Progenitor cell of endocrine pancreas (in vitro differentiated cells): ENCODE measurements around the gene METTL21A. TPM values are rescaled to one million over a fixed set of nuclear protein-coding genes. Genes with fewer than 3 reads are reported as not detected.

ENCODE experiments used
- DNase-seq: peaks from one replicate; pipeline ENCODE4 v3.0.0; 2021; ENCODE audit warnings: low spot score; ENCODE audit not compliant: unreplicated experiment
- H3K27ac Mint-ChIP-seq: 2 replicates; pipeline ENCODE4 v1.8.0; 2021; ENCODE audit warnings: mild to moderate bottlenecking, moderate library complexity, mixed read lengths
- H3K27me3 Mint-ChIP-seq: 2 replicates; pipeline ENCODE4 v1.8.0; 2021; ENCODE audit warnings: mixed read lengths
- H3K36me3 Mint-ChIP-seq: 2 replicates; pipeline ENCODE4 v1.8.0; 2022; ENCODE audit warnings: mixed read lengths; ENCODE audit not compliant: insufficient read depth
- H3K4me1 Mint-ChIP-seq: 2 replicates; pipeline ENCODE4 v1.8.0; 2021; ENCODE audit warnings: low read depth, mixed read lengths
- H3K4me3 Mint-ChIP-seq: 2 replicates; pipeline ENCODE4 v1.8.0; 2021; ENCODE audit warnings: low read depth, mild to moderate bottlenecking, moderate library complexity, mixed read lengths
- H3K9me3 Mint-ChIP-seq: 2 replicates; pipeline ENCODE4 v1.8.0; 2021; ENCODE audit warnings: low read depth, mixed read lengths
- CTCF ChIP-seq: fragments of 200-600 bp; sonication (generic); IDR thresholded peaks from one replicate; pipeline ENCODE4 v1.5.0; 2021; ENCODE audit warnings: antibody characterized with exemption, mild to moderate bottlenecking; ENCODE audit not compliant: unreplicated experiment
- total RNA-seq: library from RNA; stranded (reverse); gene quantifications from 2 replicates; pipeline ENCODE4 v1.2.1, GENCODE V29; 2021

Gene METTL21A
- total RNA-seq, 1 donor from 2014 or later: 32.6 TPM

- Mint-ChIP-seq H3K27me3 (no peaks in the 10 kb centered on the region), H3K4me1 (no peaks in the 10 kb centered on the region), H3K27ac (peak overlapping the region; percentile 7), H3K9me3 (no peaks in the 10 kb centered on the region), H3K4me3 (no peak overlapping the region), H3K36me3 (no peaks in the 10 kb centered on the region)
- DNase-seq: no peak
- TF ChIP-seq CTCF: no peak
Observed at GRCh38 chr2:207632575-207633493, 7.6 kb upstream of the METTL21A start.

DNA sequence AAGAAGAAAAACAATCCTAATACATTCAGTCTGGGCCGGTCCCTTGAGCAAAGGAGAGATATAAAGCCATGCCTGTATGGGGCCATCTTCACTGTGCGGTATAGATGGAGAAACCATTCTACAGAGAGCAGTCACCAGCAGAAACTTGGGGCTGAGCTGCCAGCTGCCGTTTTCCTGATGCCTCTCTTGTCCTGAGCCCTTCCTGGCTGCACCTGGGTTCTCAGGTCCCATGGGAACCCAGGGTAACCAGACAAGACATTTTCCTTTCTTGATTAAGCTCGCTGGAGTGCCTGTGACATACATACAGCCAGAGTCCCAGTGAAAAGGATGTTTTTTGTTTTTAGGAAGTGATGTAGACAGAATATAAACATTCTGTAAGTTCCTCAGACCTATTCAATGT is 5.3 kb upstream of the METTL21A start:
- no peak for TF ChIP-seq CTCF
- Mint-ChIP-seq H3K36me3 (no peaks in the 10 kb centered on the region), H3K4me1 (no peaks in the 10 kb centered on the region), H3K9me3 (no peaks in the 10 kb centered on the region), H3K27ac (no peak overlapping the region), H3K27me3 (peaks cover 6% of the 10 kb centered on the region), H3K4me3 (no peak overlapping the region)
- DNase-seq: no peak

DNA sequence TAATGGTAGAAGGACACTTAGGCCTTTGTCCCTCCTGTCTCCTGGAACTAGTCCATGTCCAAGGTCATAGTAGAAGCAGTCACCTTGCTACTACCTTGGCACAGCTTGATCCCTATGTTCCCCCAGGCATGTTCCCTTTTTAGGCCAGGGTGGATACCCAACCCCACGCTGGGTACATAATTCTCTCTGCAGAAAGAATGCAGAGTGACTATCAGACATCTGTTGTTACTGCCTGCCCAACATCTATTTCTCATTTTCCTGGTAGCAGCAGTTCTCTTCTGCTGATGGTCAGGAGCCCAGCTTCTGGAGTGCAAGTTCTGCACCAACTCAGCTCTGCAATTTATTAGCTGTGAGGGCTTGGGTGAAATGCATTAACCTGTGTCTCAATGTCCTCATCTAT is 4.4 kb upstream of the METTL21A start:
- no peaks in the 10 kb centered on the region for H3K4me1 Mint-ChIP-seq
- H3K36me3 Mint-ChIP-seq: no peaks in the 10 kb centered on the region
- H3K27ac Mint-ChIP-seq: no peak overlapping the region
- no peak for DNase-seq
- H3K4me3 Mint-ChIP-seq: no peak overlapping the region
- TF ChIP-seq CTCF: no peak
- peaks cover 6% of the 10 kb centered on the region for H3K27me3 Mint-ChIP-seq
- H3K9me3 Mint-ChIP-seq: no peaks in the 10 kb centered on the region

GRCh38 chr2:207624185-207625013 is 795 bp downstream of the METTL21A start:
- Mint-ChIP-seq H3K9me3 (no peaks in the 10 kb centered on the region), H3K27me3 (peaks cover 6% of the 10 kb centered on the region)
- no peak for TF ChIP-seq CTCF

DNA sequence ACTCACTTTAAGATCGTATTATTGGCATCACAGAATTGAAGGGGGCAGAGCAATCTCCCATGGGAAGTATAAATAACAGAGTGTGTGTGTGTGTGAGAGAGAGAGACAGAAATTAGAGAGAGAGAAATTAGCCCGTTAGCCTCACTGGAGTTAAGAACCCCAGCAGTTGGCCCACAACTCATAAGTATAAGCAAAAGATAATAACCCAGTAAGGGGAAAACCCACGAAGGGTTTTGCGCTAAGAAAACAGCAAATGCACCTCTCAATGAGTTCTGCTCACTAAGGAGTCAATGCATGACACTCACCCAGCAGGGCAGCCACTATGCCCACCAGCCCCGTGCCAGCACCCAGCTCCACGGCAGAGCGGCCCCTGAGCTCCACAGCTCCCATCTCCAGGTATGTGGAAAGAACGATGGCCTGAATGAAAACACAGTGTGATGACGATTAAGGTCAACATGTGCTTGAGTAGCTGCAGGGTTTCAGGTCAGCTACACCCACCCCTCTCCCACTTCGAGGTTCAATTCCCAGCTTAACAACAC is 3.6 kb downstream of the METTL21A start:
- H3K36me3 Mint-ChIP-seq: peaks cover 13% of the 10 kb centered on the region

More at GRCh38 chr2:207624185-207625013, 795 bp downstream of the METTL21A start:
- Mint-ChIP-seq H3K27ac (peak overlapping the region; percentile 97), H3K4me1 (peaks cover 8% of the 10 kb centered on the region), H3K36me3 (peaks cover 5% of the 10 kb centered on the region), H3K4me3 (peak overlapping the region; percentile 91)
- DNase-seq: peak; percentile 51

More for the DNA sequence above, 3.6 kb downstream of the METTL21A start:
- no peak for DNase-seq
- no peak for TF ChIP-seq CTCF
- Mint-ChIP-seq H3K9me3 (no peaks in the 10 kb centered on the region), H3K4me3 (no peak overlapping the region), H3K27ac (no peak overlapping the region), H3K4me1 (peaks cover 11% of the 10 kb centered on the region), H3K27me3 (no peaks in the 10 kb centered on the region)
